ENCODE measurements around the gene SLC24A3. TPM values are rescaled to one million over a fixed set of nuclear protein-coding genes. Genes with fewer than 3 reads are reported as not detected.

SLC24A3 gene
- total RNA-seq, 4 donors from 2014 or later = 1.6 to 38.8 (median 3.7) TPM

GRCh38 chr20:19715986-19716385 lies 503.5 kb downstream of the SLC24A3 start:
- no peak overlapping the region for H3K4me3 ChIP-seq
- TF ChIP-seq POLR2A (IDR thresholded peaks at IDR 0.05) = no peak
- no peak for TF ChIP-seq CTCF (IDR thresholded peaks at IDR 0.05)
- no peaks in the 10 kb centered on the region for H3K9me3 ChIP-seq
- peaks cover 0 to 9% (median 0%) of the 10 kb centered on the region in 4 donors for H3K4me1 ChIP-seq
- H3K36me3 ChIP-seq = no peaks in the 10 kb centered on the region
- H3K27me3 ChIP-seq = no peaks in the 10 kb centered on the region
- no peak for DNase-seq
- H3K27ac ChIP-seq = no peak overlapping the region

GRCh38 chr20:19718880-19719279 lies 506.4 kb downstream of the SLC24A3 start:
- no peaks in the 10 kb centered on the region for H3K36me3 ChIP-seq
- no peak overlapping the region for H3K27ac ChIP-seq
- H3K27me3 ChIP-seq = no peaks in the 10 kb centered on the region
- no peaks in the 10 kb centered on the region for H3K4me1 ChIP-seq
- no peaks in the 10 kb centered on the region for H3K9me3 ChIP-seq
- no peak for TF ChIP-seq POLR2A (IDR thresholded peaks at IDR 0.05)
- no peak for TF ChIP-seq CTCF (IDR thresholded peaks at IDR 0.05)
- no peak overlapping the region for H3K4me3 ChIP-seq
- no peak for DNase-seq

- no peaks in the 10 kb centered on the region for H3K36me3 ChIP-seq
- no peak for DNase-seq
- no peaks in the 10 kb centered on the region for H3K27me3 ChIP-seq
- TF ChIP-seq POLR2A (IDR thresholded peaks at IDR 0.05) = no peak
- no peak for TF ChIP-seq CTCF (IDR thresholded peaks at IDR 0.05)
- H3K4me1 ChIP-seq = no peaks in the 10 kb centered on the region
- no peak overlapping the region for H3K4me3 ChIP-seq
- no peak overlapping the region for H3K27ac ChIP-seq
- no peaks in the 10 kb centered on the region for H3K9me3 ChIP-seq
These were observed 508.5 kb downstream of the SLC24A3 start for GRCh38 chr20:19720991-19721390.

GRCh38 chr20:19723051-19723450 lies 510.6 kb downstream of the SLC24A3 start:
- no peaks in the 10 kb centered on the region for H3K4me1 ChIP-seq
- H3K27ac ChIP-seq = no peak overlapping the region
- no peaks in the 10 kb centered on the region for H3K9me3 ChIP-seq
- no peaks in the 10 kb centered on the region for H3K27me3 ChIP-seq
- DNase-seq = no peak
- TF ChIP-seq CTCF (IDR thresholded peaks at IDR 0.05) = no peak
- no peak for TF ChIP-seq POLR2A (IDR thresholded peaks at IDR 0.05)
- H3K36me3 ChIP-seq = no peaks in the 10 kb centered on the region
- no peak overlapping the region for H3K4me3 ChIP-seq

DNA sequence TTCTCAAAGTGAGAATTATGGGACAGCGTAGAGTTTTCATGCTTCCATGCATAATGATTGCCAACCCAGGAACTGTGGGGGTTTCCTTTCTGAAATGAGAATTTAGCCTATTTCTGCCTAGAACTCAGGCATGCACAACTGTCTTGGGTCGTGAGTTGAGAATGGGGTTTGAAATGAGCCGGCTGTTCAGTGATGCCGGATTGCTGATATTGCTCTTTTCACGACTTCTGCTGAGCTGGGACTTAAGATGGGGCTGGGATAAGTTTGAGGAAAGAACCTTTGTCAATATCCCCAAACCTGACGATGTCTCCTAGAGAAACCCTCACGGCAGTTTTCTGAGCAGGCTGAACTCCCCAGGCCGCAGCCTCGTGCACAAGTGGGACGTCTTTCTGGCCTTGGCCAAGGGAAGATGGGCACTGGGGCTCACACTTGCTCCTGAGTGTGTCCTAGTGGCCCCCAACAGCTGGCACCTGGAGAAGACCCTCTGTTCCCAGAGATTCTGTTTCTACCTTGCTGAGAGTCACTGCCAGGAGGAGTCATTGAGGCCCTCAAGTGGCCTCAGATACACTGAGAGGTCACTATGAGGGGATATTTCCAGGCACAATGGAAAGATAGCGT lies 511.5 kb downstream of the SLC24A3 start:
- no peak overlapping the region for H3K4me3 ChIP-seq
- H3K27ac ChIP-seq = no peak overlapping the region
- no peaks in the 10 kb centered on the region for H3K4me1 ChIP-seq
- no peaks in the 10 kb centered on the region for H3K36me3 ChIP-seq
- no peaks in the 10 kb centered on the region for H3K27me3 ChIP-seq
- H3K9me3 ChIP-seq = no peaks in the 10 kb centered on the region
- TF ChIP-seq POLR2A (IDR thresholded peaks at IDR 0.05) (no peak), CTCF (IDR thresholded peaks at IDR 0.05) (no peak)
- no peak for DNase-seq

GRCh38 chr20:19725373-19725772 lies 512.9 kb downstream of the SLC24A3 start:
- no peak for TF ChIP-seq POLR2A (IDR thresholded peaks at IDR 0.05)
- no peak for TF ChIP-seq CTCF (IDR thresholded peaks at IDR 0.05)

More at GRCh38 chr20:19725373-19725772, 512.9 kb downstream of the SLC24A3 start:
- Histone ChIP-seq H3K4me3 (no peak overlapping the region), H3K4me1 (no peaks in the 10 kb centered on the region), H3K9me3 (no peaks in the 10 kb centered on the region), H3K27me3 (no peaks in the 10 kb centered on the region), H3K27ac (no peak overlapping the region), H3K36me3 (no peaks in the 10 kb centered on the region)
- no peak for DNase-seq
